PC-9 (cell line): Measurements from ENCODE around the gene KIAA1191. TPM values are rescaled to one million over a fixed set of nuclear protein-coding genes. Genes with fewer than 3 reads are reported as not detected.

Source experiments
- BruUV-seq: library from RNA; stranded (reverse); fragments of 400-500 nt; replicated peaks from 2 replicates; lab custom pipeline; 2021; lab: Mats Ljungman, UMichigan
- CTCF ChIA-PET: fragments of 300-600 bp; sonication (Branson Sonifier 250); formaldehyde crosslinking; loops from one replicate; lab custom pipeline; 2022; ENCODE audit warnings: antibody characterized with exemption; lab: Charles Lee
- POLR2A ChIA-PET: fragments of 300-600 bp; sonication (Branson Sonifier 250); formaldehyde crosslinking; loops from one replicate; lab custom pipeline; 2022; ENCODE audit warnings: antibody characterized with exemption; ENCODE audit not compliant: unreplicated experiment; lab: Charles Lee
- DNase-seq, 2 experiments: peaks; one replicate each; pipeline versions ENCODE4 v3.0.0 to v3.0.0-alpha.2; 2015 to 2022; ENCODE audit warnings: mixed read lengths in 1 of 2
- H2AFZ ChIP-seq: fragments of 200-600 bp; sonication (generic); 2 replicates; pipeline ENCODE4 v1.8.1; 2017; ENCODE audit warnings: antibody characterized with exemption
- H3F3A ChIP-seq: fragments of 200-600 bp; sonication (generic); 2 replicates; pipeline ENCODE4 v1.8.1; 2017; ENCODE audit warnings: antibody characterized with exemption, mild to moderate bottlenecking, low read depth; ENCODE audit not compliant: insufficient read depth
- H3K27ac ChIP-seq: fragments of 200-600 bp; sonication (generic); 2 replicates; pipeline ENCODE4 v1.6.1; 2016; ENCODE audit warnings: mixed run types
- H3K27me3 ChIP-seq: fragments of 200-600 bp; sonication (generic); 2 replicates; pipeline ENCODE4 v1.6.1; 2016; ENCODE audit warnings: low read depth, mixed run types; ENCODE audit not compliant: insufficient read depth
- H3K36me3 ChIP-seq: fragments of 200-600 bp; sonication (generic); 2 replicates; pipeline ENCODE4 v1.6.1; 2016; ENCODE audit warnings: low read depth, mixed run types
- H3K4me1 ChIP-seq: fragments of 200-600 bp; sonication (generic); replicated peaks from 2 replicates; pipeline ENCODE4 v1.6.1; 2016; ENCODE audit warnings: mixed run types; ENCODE audit not compliant: insufficient read depth
- H3K4me2 ChIP-seq: fragments of 200-600 bp; sonication (generic); 2 replicates; pipeline ENCODE4 v1.6.1; 2017; ENCODE audit warnings: mixed run types
- H3K4me3 ChIP-seq: fragments of 200-600 bp; sonication (generic); 2 replicates; pipeline ENCODE4 v1.6.1; 2016; ENCODE audit warnings: mixed run types
- H3K79me2 ChIP-seq: fragments of 200-600 bp; sonication (generic); 2 replicates; pipeline ENCODE4 v1.6.1; 2017; ENCODE audit warnings: low read depth, mixed run types
- H3K9me2 ChIP-seq: fragments of 200-600 bp; sonication (generic); 2 replicates; pipeline ENCODE4 v1.8.1; 2017; ENCODE audit warnings: mild to moderate bottlenecking; ENCODE audit not compliant: insufficient read depth
- H3K9me3 ChIP-seq: fragments of 200-600 bp; sonication (generic); 2 replicates; pipeline ENCODE4 v1.8.1; 2016; ENCODE audit warnings: low read depth; ENCODE audit not compliant: insufficient read depth
- H4K20me1 ChIP-seq: fragments of 200-600 bp; sonication (generic); 2 replicates; pipeline ENCODE4 v1.8.1; 2017; ENCODE audit not compliant: insufficient read depth
- CTCF ChIP-seq: fragments of 200-600 bp; sonication (generic); conservative IDR thresholded peaks from 2 replicates; pipeline ENCODE4 v1.6.1; 2017; ENCODE audit warnings: mixed run types, antibody characterized with exemption, mild to moderate bottlenecking, moderate library complexity
- EZH2 ChIP-seq: fragments of 200-600 bp; sonication (generic); IDR thresholded peaks from 2 replicates; pipeline ENCODE4 v1.8.0; 2017; ENCODE audit warnings: antibody characterized with exemption, low read depth
- intact Hi-C: fragments of 100-400 bp; cut with micrococcal nuclease; formaldehyde crosslinking; loops from one replicate; pipeline ENCODE4 v1.10.0; 2022; ENCODE audit not compliant: unreplicated experiment
- total RNA-seq: library from RNA; stranded (reverse); gene quantifications from 2 replicates; pipeline ENCODE4 v1.2.3, GENCODE V29; 2021

KIAA1191 gene
- total RNA-seq, 1 experiment from 2014 or later: 115 TPM

- Histone ChIP-seq H3K4me2 (no peak overlapping the region), H3K9me3 (no peaks in the 10 kb centered on the region), H3K4me3 (no peak overlapping the region), H3K79me2 (peaks cover 28% of the 10 kb centered on the region), H3K9me2 (no peaks in the 10 kb centered on the region), H2AFZ (no peak overlapping the region), H3K4me1 (peaks cover 34% of the 10 kb centered on the region), H4K20me1 (peaks cover 27% of the 10 kb centered on the region), H3F3A (peaks cover 26% of the 10 kb centered on the region; the same call in 1 of the 2 replicates), H3K27ac (no peak overlapping the region), H3K36me3 (peaks cover 13% of the 10 kb centered on the region; the same call in 1 of the 2 replicates), H3K27me3 (no peaks in the 10 kb centered on the region)
- POLR2A ChIA-PET: no interaction called here
- CTCF ChIA-PET: interaction anchor here (0.5 to 0.7 kb wide), 2 partner anchors 39 to 856 kb away, joined by 5 to 18 read pairs; no protein-coding TSS in a partner anchor
- intact Hi-C loops: no loop called here
- no TSS peak for BruUV-seq
- no peak for DNase-seq
- TF ChIP-seq CTCF (no peak), EZH2 (no peak)
Observed at GRCh38 chr5:176407456-176408251, 46.1 kb upstream of the KIAA1191 start.

- Histone ChIP-seq H3K4me3 (no peak overlapping the region), H3K9me3 (no peaks in the 10 kb centered on the region), H3K4me1 (peaks cover 24% of the 10 kb centered on the region), H3K27ac (no peak overlapping the region), H3K9me2 (no peaks in the 10 kb centered on the region), H3K27me3 (no peaks in the 10 kb centered on the region), H2AFZ (no peak overlapping the region), H3F3A (peaks cover 18% of the 10 kb centered on the region; the same call in 1 of the 2 replicates), H3K79me2 (peaks cover 22% of the 10 kb centered on the region), H4K20me1 (peaks cover 27% of the 10 kb centered on the region), H3K4me2 (no peak overlapping the region), H3K36me3 (peaks cover 13% of the 10 kb centered on the region; the same call in 1 of the 2 replicates)
- POLR2A ChIA-PET: interaction anchor here (0.6 kb wide), 2 partner anchors 559 to 1596 kb away, joined by 3 read pairs; no protein-coding TSS in a partner anchor
- peak in 1 of 2 experiments; percentile 13 for DNase-seq
- CTCF ChIA-PET: no interaction called here
- intact Hi-C loops: no loop called here
- TF ChIP-seq EZH2 (no peak), CTCF (no peak)
- BruUV-seq: no TSS peak
Observed at GRCh38 chr5:176406436-176407052, 45.0 kb upstream of the KIAA1191 start.

GRCh38 chr5:176405656-176406435 lies 44.3 kb upstream of the KIAA1191 start:
- Histone ChIP-seq H3K27me3 (no peaks in the 10 kb centered on the region), H3K27ac (no peak overlapping the region), H3K4me3 (no peak overlapping the region), H2AFZ (no peak overlapping the region), H3K4me1 (peaks cover 17% of the 10 kb centered on the region), H3K36me3 (peaks cover 13% of the 10 kb centered on the region; the same call in 1 of the 2 replicates), H3K9me3 (no peaks in the 10 kb centered on the region), H4K20me1 (peaks cover 21% of the 10 kb centered on the region), H3K79me2 (peaks cover 22% of the 10 kb centered on the region), H3K4me2 (no peak overlapping the region), H3K9me2 (no peaks in the 10 kb centered on the region), H3F3A (peaks cover 16% of the 10 kb centered on the region; the same call in 1 of the 2 replicates)
- DNase-seq: peak in 1 of 2 experiments; percentile 25
- BruUV-seq: no TSS peak
- CTCF ChIA-PET: interaction anchor here (0.6 kb wide), 1 partner anchor 64 kb away, joined by 3 read pairs; no protein-coding TSS in a partner anchor
- POLR2A ChIA-PET: interaction anchor here (0.6 kb wide), 2 partner anchors 560 to 1596 kb away, joined by 3 read pairs; no protein-coding TSS in a partner anchor
- intact Hi-C loops: no loop called here
- TF ChIP-seq EZH2: no peak
- TF ChIP-seq CTCF: no peak
